Embryonic facial prominence (tissue), 1 donor: ENCODE data around the gene TMEM114.
A peak's percentile ranks its signal among the peaks of the same experiment; 100 is the strongest.

Source experiments
- DNase-seq: peaks from one replicate; pipeline ENCODE4 v3.0.0-alpha.2; 2016; ENCODE audit errors: extremely low spot score

Gene TMEM114

GRCh38 chr16:8589900-8590688 lies at the start of gene TMEM114:
TMEM114 (minus strand) TSS chr16:8590511; CDS start chr16:8589838, 673 bp downstream.
- no peak for DNase-seq

DNA sequence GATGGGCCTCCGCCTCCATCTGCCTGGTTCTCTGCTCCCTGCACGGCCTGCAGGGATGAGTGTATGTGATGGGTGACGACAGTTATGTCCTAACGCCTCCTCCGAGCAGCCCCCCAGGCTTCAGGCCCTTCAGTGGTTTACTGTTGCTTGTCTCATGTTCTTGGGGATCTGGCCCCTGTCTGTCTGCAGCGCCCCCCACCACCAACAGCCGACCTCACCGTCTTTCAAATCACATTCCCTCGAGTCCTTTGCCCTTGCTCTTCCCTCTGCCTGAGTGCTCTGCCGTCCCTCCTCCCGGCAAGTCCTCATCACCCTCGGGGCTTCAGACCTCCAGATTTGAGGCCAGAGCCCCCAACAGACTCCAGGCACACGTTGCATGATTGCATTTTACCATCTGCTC lies 49.4 kb upstream of the TMEM114 start:
- no peak for DNase-seq

DNA sequence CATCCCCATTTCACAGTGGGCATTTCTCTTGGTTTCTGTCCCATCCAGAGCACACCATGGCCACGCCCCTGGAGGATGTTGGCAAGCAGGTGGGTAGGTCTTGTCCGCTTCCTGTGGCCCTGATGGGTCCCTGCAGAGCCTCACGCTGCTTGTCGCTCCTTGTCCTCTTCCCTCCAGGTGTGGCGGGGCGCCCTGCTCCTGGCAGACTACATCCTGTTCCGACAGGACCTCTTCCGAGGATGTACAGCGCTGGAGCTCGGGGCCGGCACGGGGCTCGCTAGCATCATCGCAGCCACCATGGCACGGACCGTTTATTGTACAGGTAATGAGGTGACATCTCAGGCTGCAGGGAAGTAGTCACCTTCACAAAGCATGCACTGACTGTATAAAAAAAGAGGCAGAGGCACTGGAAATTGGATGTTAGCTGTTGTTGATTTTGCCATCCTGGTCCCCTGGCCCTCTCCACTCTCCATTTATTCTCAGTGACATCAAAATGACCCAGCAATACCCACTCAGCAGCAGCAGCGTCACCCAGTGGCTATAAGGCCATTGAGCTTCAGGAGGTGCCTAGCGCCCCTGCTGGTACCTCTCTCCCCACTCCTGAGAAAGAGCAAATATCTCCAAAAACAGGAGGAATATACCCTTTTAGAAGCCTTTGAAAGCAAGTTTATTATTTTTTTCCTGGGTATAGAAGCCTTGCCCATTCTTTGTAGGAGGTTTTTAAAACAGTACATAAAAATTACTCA lies 44.9 kb upstream of the TMEM114 start:
- DNase-seq = no peak

DNA sequence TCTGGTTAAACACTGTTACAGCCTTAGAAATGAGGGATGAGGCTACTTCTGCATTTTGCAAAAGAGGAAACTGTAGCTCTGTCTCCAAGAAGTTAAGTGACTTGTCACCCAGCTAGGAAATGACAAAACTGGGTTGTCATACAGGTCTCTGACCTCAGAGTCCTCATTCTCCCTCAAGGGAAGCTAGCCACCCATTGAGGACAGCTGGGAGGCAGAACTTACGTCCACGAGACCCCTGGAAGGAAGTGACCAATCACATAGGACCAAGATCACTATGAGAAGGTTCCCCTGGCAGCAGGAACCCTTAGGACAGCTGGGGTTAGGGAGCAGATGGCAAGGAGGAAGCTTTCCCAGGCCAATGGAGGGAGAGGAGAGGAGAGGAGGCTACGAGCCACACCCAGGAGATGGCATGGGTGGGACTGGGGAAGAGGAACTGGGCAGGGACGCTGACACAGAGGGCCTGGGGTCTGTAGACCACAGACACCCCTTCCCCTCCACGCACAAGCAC lies 42.4 kb upstream of the TMEM114 start:
- no peak for DNase-seq

- DNase-seq = no peak
Observed at GRCh38 chr16:8631818-8632465, 41.6 kb upstream of the TMEM114 start.

DNA sequence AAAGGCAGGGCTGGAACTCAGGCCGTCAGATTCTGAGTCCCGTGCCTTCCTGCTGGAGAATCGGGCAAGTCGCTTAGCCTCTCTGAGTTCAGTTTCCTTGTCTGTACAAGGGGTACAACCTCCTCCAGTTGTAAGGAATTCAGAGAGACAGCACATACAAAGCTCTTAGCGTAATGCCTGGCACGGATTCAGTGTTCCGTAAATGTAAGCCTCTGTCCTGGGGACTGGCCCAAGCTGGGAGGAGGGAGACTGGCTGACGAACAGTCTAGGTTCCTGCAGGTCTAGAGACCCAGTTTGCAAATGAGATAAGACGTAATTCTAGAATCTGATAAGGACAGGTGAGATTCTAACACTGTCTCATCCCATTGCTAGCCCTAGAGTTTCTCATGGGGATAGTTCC lies 41.1 kb upstream of the TMEM114 start:
- no peak for DNase-seq

GRCh38 chr16:8630255-8630953 lies 40.1 kb upstream of the TMEM114 start:
- no peak for DNase-seq

DNA sequence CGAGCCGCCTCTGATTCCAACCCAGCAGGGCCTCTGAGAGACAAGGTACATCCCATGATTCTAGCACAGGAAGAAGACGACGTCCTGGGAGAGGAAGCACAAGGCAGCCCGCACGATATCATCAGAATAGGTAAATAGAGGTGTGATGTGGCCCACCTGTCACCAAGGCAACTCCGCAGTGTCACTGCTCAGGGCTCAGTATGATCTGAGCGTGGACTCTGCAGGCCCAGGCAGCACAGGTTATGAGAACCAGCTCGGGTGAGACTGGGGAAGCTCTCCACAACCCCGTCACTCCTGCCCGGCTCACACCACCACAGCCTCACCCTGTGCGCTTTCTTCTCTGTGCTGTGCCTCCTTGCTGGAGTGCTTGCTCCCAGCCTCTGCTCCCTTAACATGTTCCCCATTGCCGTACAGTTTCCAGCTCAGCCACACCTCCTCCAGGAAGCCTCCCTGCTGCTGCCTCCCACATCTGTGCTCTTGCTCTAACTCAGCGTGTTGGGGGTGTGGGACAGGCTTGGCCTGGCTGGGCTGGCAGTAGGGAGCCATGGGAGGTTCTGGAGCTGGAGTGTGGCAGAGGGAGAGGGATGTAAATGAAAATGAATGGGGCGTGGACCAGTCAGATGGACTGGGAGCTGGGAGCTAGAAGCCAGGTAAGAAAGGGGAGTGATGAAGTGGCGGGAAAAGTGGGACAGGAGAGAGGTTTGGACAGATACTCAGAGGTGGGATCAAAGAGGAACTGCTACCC lies 38.8 kb upstream of the TMEM114 start:
- DNase-seq = no peak

- DNase-seq = no peak
Observed at GRCh38 chr16:8627456-8627855, 37.1 kb upstream of the TMEM114 start.

DNA sequence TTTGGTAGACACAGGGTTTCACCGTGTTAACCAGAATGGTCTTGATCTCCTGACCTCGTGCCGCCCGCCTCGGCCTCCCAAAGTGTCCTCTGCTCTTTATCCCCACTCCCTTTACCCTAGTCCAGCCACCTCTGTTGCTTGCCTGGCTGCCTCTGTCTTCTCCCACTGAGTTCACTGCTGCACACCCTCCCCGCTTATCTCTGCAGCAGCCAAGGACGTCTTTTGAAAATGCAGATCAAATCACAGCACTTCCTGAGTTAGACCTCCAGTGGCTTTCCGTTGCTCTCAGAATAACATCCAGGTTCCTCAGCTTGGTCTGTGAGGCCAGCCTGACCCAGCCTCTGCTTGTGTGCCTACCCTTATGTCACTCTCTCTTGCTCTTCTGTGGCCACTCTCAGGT lies 36.6 kb upstream of the TMEM114 start:
- DNase-seq = no peak

GRCh38 chr16:8625491-8626087 lies 35.3 kb upstream of the TMEM114 start:
- DNase-seq = no peak

- no peak for DNase-seq
Observed at GRCh38 chr16:8623634-8624033, 33.3 kb upstream of the TMEM114 start.

DNA sequence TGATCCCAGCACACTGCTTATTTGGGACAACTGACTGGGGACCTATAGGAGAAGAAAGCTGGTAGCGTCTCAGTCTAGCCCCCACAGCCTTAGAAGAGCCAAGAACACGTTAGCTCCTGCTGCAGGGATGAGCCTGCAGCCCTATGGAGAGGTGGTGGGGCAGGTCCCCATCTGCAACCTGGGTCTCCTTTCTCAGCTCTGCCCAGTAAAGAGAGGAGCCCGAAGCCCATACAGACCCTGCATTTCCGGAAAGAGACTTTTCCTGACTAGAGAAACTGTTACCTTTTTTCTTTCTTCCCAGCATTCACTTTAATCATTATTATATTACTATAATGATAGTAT lies 32.0 kb upstream of the TMEM114 start:
- no peak for DNase-seq

DNA sequence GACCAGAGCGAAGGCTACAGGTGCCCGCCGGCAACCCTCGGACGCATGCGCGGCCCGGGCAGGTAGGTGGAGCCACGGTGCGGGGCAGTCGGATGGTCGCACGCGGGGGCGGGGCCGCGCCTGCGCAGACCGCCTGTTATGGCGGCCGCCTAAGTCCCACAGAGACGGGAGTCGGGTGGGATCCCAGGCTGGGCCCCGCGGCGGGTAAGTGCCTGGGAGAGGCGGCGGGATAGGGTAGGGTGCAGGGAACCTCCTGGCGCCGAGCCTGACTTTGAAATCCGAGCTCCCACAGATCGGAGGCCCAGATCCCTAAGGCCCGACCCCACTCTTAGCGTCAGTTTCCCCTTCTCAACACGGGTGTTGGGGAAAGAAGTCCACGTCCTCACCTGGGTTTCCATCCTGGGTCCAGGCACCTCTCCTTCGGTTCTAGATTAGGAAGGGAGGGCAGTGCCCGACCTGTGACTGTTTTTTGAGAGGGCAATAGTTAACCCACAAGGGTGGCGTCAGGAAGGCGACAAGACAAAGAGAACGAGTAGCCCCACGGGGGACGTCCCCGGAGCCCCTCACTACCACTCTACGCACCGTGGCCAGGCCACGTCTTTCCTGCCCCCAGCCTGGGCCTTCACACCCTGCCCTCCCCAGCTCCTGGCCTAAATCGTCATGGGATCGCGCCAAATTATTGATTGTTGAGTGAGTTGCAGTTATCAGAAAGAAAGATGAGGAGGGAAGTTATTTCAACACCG lies 31.4 kb upstream of the TMEM114 start, which contains the start of gene METTL22:
METTL22 (plus strand) TSS at position 127 of the 743 bp plus-strand sequence. CDS start 3,968 bp downstream, outside the sequence.
- DNase-seq = peak; percentile 62

DNA sequence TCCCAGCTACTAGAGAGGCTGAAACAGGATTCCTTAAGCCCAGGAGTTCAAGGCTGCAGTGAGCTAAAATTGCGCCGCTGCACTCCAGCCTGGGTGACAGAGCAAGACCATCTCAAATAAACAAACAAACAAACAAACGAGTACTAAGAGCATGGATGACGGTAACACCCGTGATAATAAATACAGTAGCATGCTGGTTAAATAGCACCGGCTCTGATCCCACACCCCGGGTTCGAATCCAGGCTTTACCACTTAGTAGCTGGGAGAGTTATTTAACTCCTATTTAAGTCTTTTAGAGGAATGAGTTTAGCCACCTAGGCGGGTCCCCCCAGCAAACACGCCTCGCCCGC lies 30.9 kb upstream of the TMEM114 start:
- no peak for DNase-seq

DNA sequence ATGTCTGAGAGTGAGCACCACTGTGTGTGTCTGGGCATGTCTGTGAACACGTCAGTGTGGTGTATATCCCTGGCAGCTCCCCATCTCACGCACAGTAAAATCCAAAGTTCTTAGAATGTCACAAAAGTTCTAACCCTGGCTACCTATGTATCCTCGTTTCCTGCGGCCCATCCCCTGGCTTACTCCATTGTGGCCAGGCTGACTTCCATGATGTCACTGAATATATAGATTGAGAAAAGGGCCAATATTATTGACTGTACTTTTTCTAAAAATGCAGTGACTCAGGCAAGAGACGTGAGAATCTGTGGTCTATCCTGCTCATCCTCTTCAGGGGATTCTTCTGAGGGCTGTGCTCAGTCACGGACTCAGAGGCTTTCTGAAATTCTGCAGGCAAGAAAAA lies 30.2 kb upstream of the TMEM114 start:
- DNase-seq = no peak

- no peak for DNase-seq
Observed at GRCh38 chr16:8619671-8620370, 29.5 kb upstream of the TMEM114 start.

DNA sequence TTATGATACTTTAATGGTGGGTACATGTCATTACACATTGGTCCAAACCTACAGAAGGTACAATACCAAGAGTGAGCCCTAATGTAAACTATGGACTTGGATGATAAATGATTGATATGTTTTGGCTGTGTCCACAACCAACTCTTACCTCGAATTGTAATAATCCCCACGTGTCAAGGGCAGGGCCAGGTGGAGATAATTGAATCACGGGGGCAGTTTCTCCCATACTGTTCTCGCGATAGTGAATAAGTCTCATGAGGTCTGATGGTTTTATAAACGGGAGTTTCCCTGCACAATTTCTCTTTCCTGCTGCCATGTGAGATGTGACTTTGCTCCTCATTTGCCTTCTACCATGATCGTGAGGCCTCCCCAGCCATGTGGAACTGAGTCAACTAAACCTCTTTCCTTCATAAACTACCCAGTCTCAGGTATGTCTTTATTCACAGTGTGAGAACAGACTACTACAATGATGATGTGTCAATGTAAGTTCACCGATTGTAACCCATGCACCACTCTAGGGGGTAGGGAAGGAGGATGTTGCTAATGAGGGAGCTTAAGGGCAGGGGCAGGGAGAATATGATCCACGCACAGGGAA lies 24.2 kb upstream of the TMEM114 start:
- DNase-seq = no peak
